Tibial artery (tissue), 4 donors: ENCODE results near the gene PITPNM3.

ENCODE experiments used
- DNase-seq, 2 donors: peaks; one replicate each; pipeline ENCODE4 v3.0.0-alpha.2; 2019
- H3K27ac ChIP-seq, 2 donors: fragments of 200-600 bp; sonication (generic) in 1 of 2; 1 replicate in 1 of 2; 2 replicates in 1 of 2; pipeline ENCODE4 v1.5.1; 2018 to 2019; ENCODE audit warnings: mild to moderate bottlenecking in 1 of 2
- H3K27me3 ChIP-seq, 2 donors: fragments of 200-600 bp; sonication (generic) in 1 of 2; one replicate each; pipeline versions ENCODE4 v1.5.1 to v1.6.0; 2016 to 2019
- H3K36me3 ChIP-seq, 3 donors: fragments of 200-600 bp; sonication (generic) in 2 of 3; one replicate each; pipeline ENCODE4 v1.5.1; 2016 to 2019; ENCODE audit warnings: mild to moderate bottlenecking in 2 of 3
- H3K4me1 ChIP-seq, 4 donors: fragments of 200-600 bp; sonication (generic) in 2 of 4; 1 replicate in 3 of 4; 2 replicates in 1 of 4; pipeline ENCODE4 v1.5.1; 2016 to 2019
- H3K4me3 ChIP-seq, 2 donors: fragments of 200-600 bp; sonication (generic) in 1 of 2; 1 replicate in 1 of 2; 2 replicates in 1 of 2; pipeline ENCODE4 v1.5.1; 2018 to 2019; ENCODE audit warnings: mild to moderate bottlenecking in 2 of 2
- H3K9me3 ChIP-seq, 3 donors: fragments of 200-600 bp; sonication (generic) in 1 of 3; one replicate each; pipeline ENCODE4 v1.5.1; 2016 to 2019
- intact Hi-C: fragments of 100-400 bp; cut with DNase I; formaldehyde crosslinking; loops from one replicate; pipeline ENCODE4 v1.15.0; 2023; ENCODE audit warnings: low total_unique reads
- TF ChIP-seq, protein P1 (sequence below), 2 experiments: fragments of 200-600 bp in 1 of 2; fragments of 450-650 bp in 1 of 2; IDR thresholded peaks; one replicate each; pipeline ENCODE4 v1.5.1; 2017 to 2019; ENCODE audit warnings: antibody characterized with exemption in 2 of 2, mild to moderate bottlenecking in 1 of 2, moderate library complexity in 1 of 2

The PITPNM3 gene

DNA sequence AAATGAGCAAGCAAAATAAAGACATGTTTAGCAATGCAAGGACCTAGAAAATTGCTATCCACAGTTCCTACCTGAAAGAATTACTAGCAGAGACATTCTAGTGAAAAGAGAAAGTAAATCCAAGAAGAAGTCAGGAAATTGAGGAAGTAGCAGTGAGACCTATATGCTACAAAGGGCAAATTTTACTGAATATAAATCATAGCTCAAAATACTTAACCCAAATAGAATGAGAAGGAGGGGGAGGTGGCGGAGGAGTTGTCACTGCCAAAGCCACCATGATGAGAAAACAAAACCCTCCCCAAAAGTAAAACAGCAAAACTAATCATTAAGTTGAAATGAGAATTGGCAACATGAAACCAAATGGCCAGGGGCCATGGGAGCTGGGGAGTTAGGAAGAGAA, 39.3 kb downstream of the PITPNM3 start:
- intact Hi-C loops = no loop called here

DNA sequence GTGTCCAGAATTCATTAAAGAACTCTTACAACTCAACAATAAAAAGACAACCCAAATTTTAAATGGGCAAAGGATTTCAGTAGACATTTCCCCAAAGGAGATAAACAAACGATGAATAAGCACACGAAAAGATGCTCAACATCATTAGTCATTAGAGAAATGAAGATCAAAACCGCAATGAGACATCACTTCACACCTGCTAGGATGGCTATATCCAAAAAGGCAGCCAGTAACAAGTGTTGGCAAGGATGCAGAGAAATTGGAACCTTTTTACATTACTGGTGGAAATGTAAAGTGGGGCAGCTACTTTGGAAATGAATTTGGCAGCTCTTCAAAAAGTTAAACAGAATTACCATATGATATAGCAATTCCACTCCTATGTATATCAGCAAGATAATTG, 42.0 kb downstream of the PITPNM3 start:
- intact Hi-C loops = no loop called here
- TF ChIP-seq, protein P1, sequence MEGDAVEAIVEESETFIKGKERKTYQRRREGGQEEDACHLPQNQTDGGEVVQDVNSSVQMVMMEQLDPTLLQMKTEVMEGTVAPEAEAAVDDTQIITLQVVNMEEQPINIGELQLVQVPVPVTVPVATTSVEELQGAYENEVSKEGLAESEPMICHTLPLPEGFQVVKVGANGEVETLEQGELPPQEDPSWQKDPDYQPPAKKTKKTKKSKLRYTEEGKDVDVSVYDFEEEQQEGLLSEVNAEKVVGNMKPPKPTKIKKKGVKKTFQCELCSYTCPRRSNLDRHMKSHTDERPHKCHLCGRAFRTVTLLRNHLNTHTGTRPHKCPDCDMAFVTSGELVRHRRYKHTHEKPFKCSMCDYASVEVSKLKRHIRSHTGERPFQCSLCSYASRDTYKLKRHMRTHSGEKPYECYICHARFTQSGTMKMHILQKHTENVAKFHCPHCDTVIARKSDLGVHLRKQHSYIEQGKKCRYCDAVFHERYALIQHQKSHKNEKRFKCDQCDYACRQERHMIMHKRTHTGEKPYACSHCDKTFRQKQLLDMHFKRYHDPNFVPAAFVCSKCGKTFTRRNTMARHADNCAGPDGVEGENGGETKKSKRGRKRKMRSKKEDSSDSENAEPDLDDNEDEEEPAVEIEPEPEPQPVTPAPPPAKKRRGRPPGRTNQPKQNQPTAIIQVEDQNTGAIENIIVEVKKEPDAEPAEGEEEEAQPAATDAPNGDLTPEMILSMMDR (IDR thresholded peaks at IDR 0.05) = no peak
- H3K9me3 ChIP-seq = no peaks in the 10 kb centered on the region

More for the DNA sequence above, 39.3 kb downstream of the PITPNM3 start:
- no peaks in the 10 kb centered on the region for H3K9me3 ChIP-seq
- no peak for DNase-seq
- H3K36me3 ChIP-seq = no peaks in the 10 kb centered on the region
- H3K27ac ChIP-seq = no peak overlapping the region
- H3K27me3 ChIP-seq = no peaks in the 10 kb centered on the region
- no peak overlapping the region for H3K4me3 ChIP-seq
- no peaks in the 10 kb centered on the region for H3K4me1 ChIP-seq
- TF ChIP-seq, protein P1 (IDR thresholded peaks at IDR 0.05) = no peak

DNA sequence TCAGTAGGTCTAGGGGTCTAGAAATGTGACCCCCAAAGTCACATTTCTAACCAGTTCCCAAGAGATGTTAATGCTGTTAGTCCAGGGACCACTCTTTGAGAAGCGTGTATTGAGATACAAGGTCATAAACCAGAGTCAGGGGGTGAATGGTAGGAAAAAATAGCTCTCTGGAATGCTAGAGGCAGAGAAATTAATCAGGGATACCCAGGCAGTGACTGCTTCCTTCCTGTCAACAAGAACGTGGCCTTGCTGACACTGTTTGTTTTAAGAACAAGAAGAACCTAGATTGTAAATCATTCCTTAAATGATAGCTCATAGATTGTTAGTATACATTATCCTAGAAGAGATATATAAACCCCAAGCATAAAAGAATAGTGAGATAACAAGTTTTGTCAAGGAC, 43.8 kb downstream of the PITPNM3 start:
- H3K27me3 ChIP-seq = peaks cover 0 to 4% of the 10 kb centered on the region in 2 donors
- H3K9me3 ChIP-seq = no peaks in the 10 kb centered on the region
- H3K4me3 ChIP-seq = no peak overlapping the region
- TF ChIP-seq, protein P1 (IDR thresholded peaks at IDR 0.05) = no peak
- no peak for DNase-seq
- peaks cover 0 to 19% (median 0%) of the 10 kb centered on the region in 4 donors for H3K4me1 ChIP-seq
- H3K36me3 ChIP-seq = no peaks in the 10 kb centered on the region
- intact Hi-C loops = no loop called here
- no peak overlapping the region for H3K27ac ChIP-seq

More for the DNA sequence above, 42.0 kb downstream of the PITPNM3 start:
- H3K4me3 ChIP-seq = no peak overlapping the region
- H3K27me3 ChIP-seq = peaks cover 0 to 4% of the 10 kb centered on the region in 2 donors
- DNase-seq = no peak
- H3K4me1 ChIP-seq = peaks cover 0 to 3% (median 0%) of the 10 kb centered on the region in 4 donors
- H3K27ac ChIP-seq = no peak overlapping the region
- H3K36me3 ChIP-seq = no peaks in the 10 kb centered on the region

DNA sequence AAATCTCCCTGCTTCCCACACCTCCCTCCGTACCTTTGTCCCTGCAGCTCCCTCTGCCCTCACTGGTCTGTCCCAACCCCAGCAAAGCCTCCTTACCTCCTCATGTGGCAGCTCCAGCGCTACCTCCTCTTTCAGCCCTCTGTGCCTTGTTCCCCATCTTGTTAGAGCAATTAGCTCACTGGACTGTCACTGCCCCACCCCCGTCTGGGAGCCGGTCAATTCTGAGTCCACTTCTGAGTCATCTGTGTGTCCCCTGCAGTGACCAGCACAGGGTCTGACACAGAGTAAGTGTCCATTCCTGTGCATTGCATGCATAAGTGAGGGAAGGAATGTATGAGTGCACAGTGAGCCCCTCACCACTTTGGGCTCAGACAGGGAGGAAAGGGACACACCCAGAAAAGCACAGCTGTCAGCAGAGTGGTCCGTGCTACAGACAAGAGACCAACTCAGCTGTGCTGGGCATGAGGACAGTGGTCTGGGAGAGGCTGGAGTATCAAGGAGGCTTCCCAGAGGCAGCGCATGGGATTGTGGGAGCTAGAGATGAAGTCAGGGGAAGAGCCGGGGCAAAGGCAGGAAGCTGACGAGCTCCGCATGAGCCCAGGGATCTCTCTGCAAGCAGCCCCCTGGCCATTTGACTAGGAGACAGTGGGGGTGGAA, 45.9 kb downstream of the PITPNM3 start:
- H3K36me3 ChIP-seq = no peaks in the 10 kb centered on the region
- H3K9me3 ChIP-seq = no peaks in the 10 kb centered on the region
- intact Hi-C loops = no loop called here
- H3K4me1 ChIP-seq = peaks cover 0 to 30% (median 2%) of the 10 kb centered on the region in 4 donors
- H3K4me3 ChIP-seq = no peak overlapping the region
- H3K27me3 ChIP-seq = peaks cover 0 to 4% of the 10 kb centered on the region in 2 donors
- no peak overlapping the region for H3K27ac ChIP-seq
- TF ChIP-seq, protein P1 (IDR thresholded peaks at IDR 0.05) = no peak
- DNase-seq = peak in 1 of 2 donors; percentile 52

DNA sequence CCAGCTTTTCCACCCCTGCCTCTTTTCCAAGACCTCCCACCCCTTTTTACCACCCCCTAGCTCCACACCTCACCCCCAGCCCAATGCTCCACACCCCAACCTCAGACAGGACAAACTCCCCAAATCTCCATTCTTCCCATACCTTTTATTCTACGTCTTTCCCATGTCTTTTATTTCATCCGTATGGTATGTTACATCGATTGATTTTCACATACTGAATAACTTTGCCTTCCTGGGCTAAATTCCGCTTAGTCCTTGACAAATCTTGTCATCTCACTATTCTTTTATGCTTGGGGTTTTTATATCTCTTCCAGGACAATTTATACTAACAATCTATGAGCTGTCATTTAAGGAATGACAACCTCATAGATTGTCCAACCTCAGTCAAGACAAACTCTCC, 46.4 kb downstream of the PITPNM3 start:
- H3K27ac ChIP-seq = peak overlapping the region; percentile 41 to 46
- peaks cover 0 to 30% (median 2%) of the 10 kb centered on the region in 4 donors for H3K4me1 ChIP-seq
- TF ChIP-seq, protein P1 (IDR thresholded peaks at IDR 0.05) = no peak
- DNase-seq = peak in 1 of 2 donors; percentile 7
- no peaks in the 10 kb centered on the region for H3K36me3 ChIP-seq
- H3K9me3 ChIP-seq = no peaks in the 10 kb centered on the region
- no peak overlapping the region for H3K4me3 ChIP-seq
- intact Hi-C loops = no loop called here
- peaks cover 0 to 4% of the 10 kb centered on the region in 2 donors for H3K27me3 ChIP-seq
